Motor neuron (in vitro differentiated cells): ENCODE results near the gene FAM107B. TPM values are rescaled to one million over a fixed set of nuclear protein-coding genes. Genes with fewer than 3 reads are reported as not detected.
A peak's percentile ranks its signal among the peaks of the same experiment; 100 is the strongest.

Experiments
- ATAC-seq, 8 experiments: fragments of 200-7000 bp; cut with Tn5 transposase; replicated peaks in 6 of 8; 2 replicates each; pipeline ENCODE4 v1.8.0; 2021; ENCODE audit warnings: mild to moderate bottlenecking in 8 of 8, moderate library complexity in 8 of 8
- H3K27ac ChIP-seq, 2 donors: fragments of 250-450 bp; sonication (Bioruptor Pico); 2 replicates each; pipeline ENCODE4 v1.9.0; 2021; ENCODE audit warnings: antibody characterized with exemption in 2 of 2, mild to moderate bottlenecking in 2 of 2, moderate library complexity in 1 of 2
- H3K4me1 ChIP-seq, 2 donors: fragments of 250-450 bp; sonication (Bioruptor Pico); replicated peaks in 1 of 2; 2 replicates each; pipeline ENCODE4 v1.6.1; 2021; ENCODE audit warnings: antibody characterized with exemption in 2 of 2, mild to moderate bottlenecking in 2 of 2, moderate library complexity in 1 of 2
- H3K4me3 ChIP-seq, 5 donors: fragments of 250-450 bp; sonication (Bioruptor Pico); 2 replicates each; pipeline ENCODE4 v1.9.0; 2021; ENCODE audit warnings: antibody characterized with exemption in 5 of 5, mild to moderate bottlenecking in 5 of 5, moderate library complexity in 4 of 5
- WGBS, 10 experiments: fragments of 450-650 bp; shearing (Covaris generic); methylation state at CpG; one replicate each; pipeline ENCODE4 v1.0.0; 2022; 5-methylcytosine and 5-hydroxymethylcytosine counted together
- in situ Hi-C, 9 experiments: fragments of 400-800 bp; cut with MboI; loops; one replicate each; pipeline ENCODE4 v1.15.0; 2021; ENCODE audit warnings: low sequenced_read_pairs in 9 of 9, low pct_unique_long_range_greater_than_20kb in 2 of 9; ENCODE audit not compliant: unreplicated experiment in 9 of 9
- total RNA-seq, 8 experiments: library from RNA; unstranded; fragments of 300-600 nt; gene quantifications; 2 replicates each; pipeline versions ENCODE4 v1.2.3 to v1.2.4, GENCODE V29; 2022

FAM107B gene
- total RNA-seq, 8 experiments from 2014 or later, result 2.0 to 60.4 (median 25.4) TPM

- 50 to 100% (median 73%) methylated on average over 1 to 4 of the region's 4 CpGs; no CpG with 5 or more reads in 1 of the 10 experiments for WGBS, 10 experiments
- Histone ChIP-seq H3K4me3 (no peak overlapping the region), H3K27ac (no peak overlapping the region), H3K4me1 (peaks cover 22 to 38% of the 10 kb centered on the region in 2 donors)
- peak in 3 of 8 experiments; percentile 22 to 57 (median 27) for ATAC-seq
- in situ Hi-C loops, result no loop called here
These were observed 212.2 kb downstream of the FAM107B start for GRCh38 chr10:14562218-14563075.

GRCh38 chr10:14560791-14561765, 213.6 kb downstream of the FAM107B start:
- in situ Hi-C loops, result no loop called here
- ATAC-seq, result no peak
- WGBS, 10 experiments, result 77 to 100% (median 90%) methylated on average over 3 to 10 of the region's 15 CpGs; no CpG with 5 or more reads in 3 of the 10 experiments
- Histone ChIP-seq H3K27ac (no peak overlapping the region), H3K4me1 (peaks cover 24 to 52% of the 10 kb centered on the region in 2 donors), H3K4me3 (no peak overlapping the region)

- peak; percentile 28 to 85 (median 74) for ATAC-seq
- in situ Hi-C loops, result no loop called here
- WGBS, 10 experiments, result 58 to 100% (median 80%) methylated on average over 1 to 9 of the region's 9 CpGs; no CpG with 5 or more reads in 2 of the 10 experiments
- no peak overlapping the region for H3K4me3 ChIP-seq
- H3K4me1 ChIP-seq, result peaks cover 28 to 58% of the 10 kb centered on the region in 2 donors
- no peak overlapping the region for H3K27ac ChIP-seq
These were observed 214.4 kb downstream of the FAM107B start for GRCh38 chr10:14560274-14560673.

- in situ Hi-C loops, result no loop called here
- Histone ChIP-seq H3K4me3 (no peak overlapping the region), H3K4me1 (peaks cover 21 to 40% of the 10 kb centered on the region in 2 donors), H3K27ac (no peak overlapping the region)
- no peak for ATAC-seq
- WGBS, 10 experiments, result 82 to 100% (median 95%) methylated on average over 1 to 11 of the region's 12 CpGs; no CpG with 5 or more reads in 1 of the 10 experiments
These were observed 216.7 kb downstream of the FAM107B start for GRCh38 chr10:14558025-14558424.

- Histone ChIP-seq H3K4me3 (no peak overlapping the region), H3K4me1 (peaks cover 16 to 35% of the 10 kb centered on the region in 2 donors), H3K27ac (no peak overlapping the region)
- in situ Hi-C loops, result no loop called here
- ATAC-seq, result peak in 3 of 8 experiments; percentile 9 to 57 (median 23)
- whole genome bisulfite sequencing, 10 experiments, result 67 to 100% (median 88%) methylated on average over 1 to 4 of the region's 5 CpGs; no CpG with 5 or more reads in 3 of the 10 experiments
These were observed 217.1 kb downstream of the FAM107B start for GRCh38 chr10:14557567-14557966.

- H3K27ac ChIP-seq, result peak overlapping the region; percentile 1 to 2
These were observed 218.3 kb downstream of the FAM107B start for GRCh38 chr10:14556285-14556956.

GRCh38 chr10:14555807-14556206, 218.9 kb downstream of the FAM107B start:
- peak in 5 of 8 experiments; percentile 12 to 52 (median 44) for ATAC-seq
- H3K4me3 ChIP-seq, result no peak overlapping the region
- in situ Hi-C loops, result no loop called here
- WGBS, 10 experiments, result 40 to 100% (median 78%) methylated on average over 1 to 3 of the region's 4 CpGs; no CpG with 5 or more reads in 3 of the 10 experiments
- H3K4me1 ChIP-seq, result peaks cover 13 to 28% of the 10 kb centered on the region in 2 donors
- H3K27ac ChIP-seq, result peak overlapping the region; percentile 1 to 2

More at GRCh38 chr10:14556285-14556956, 218.3 kb downstream of the FAM107B start:
- peak; percentile 42 to 80 (median 67) for ATAC-seq
- in situ Hi-C loops, result no loop called here
- H3K4me1 ChIP-seq, result peaks cover 13 to 28% of the 10 kb centered on the region in 2 donors
- no peak overlapping the region for H3K4me3 ChIP-seq
- WGBS, 10 experiments, result 61 to 91% (median 76%) methylated on average over 1 to 4 of the region's 12 CpGs; no CpG with 5 or more reads in 4 of the 10 experiments

GRCh38 chr10:14554491-14555205, 220.0 kb downstream of the FAM107B start:
- no peak overlapping the region for H3K27ac ChIP-seq
- ATAC-seq, result no peak

GRCh38 chr10:14554091-14554490, 220.6 kb downstream of the FAM107B start:
- peaks cover 7 to 25% of the 10 kb centered on the region in 2 donors for H3K4me1 ChIP-seq
- no peak overlapping the region for H3K27ac ChIP-seq
- in situ Hi-C loops, result no loop called here
- ATAC-seq, result no peak
- no peak overlapping the region for H3K4me3 ChIP-seq
- 83 to 100% (median 91%) methylated on average over 1 to 3 of the region's 3 CpGs; no CpG with 5 or more reads in 4 of the 10 experiments for WGBS, 10 experiments

More at GRCh38 chr10:14554491-14555205, 220.0 kb downstream of the FAM107B start:
- H3K4me3 ChIP-seq, result no peak overlapping the region
- 75 to 100% (median 97%) methylated on average over 1 to 3 of the region's 3 CpGs; no CpG with 5 or more reads in 1 of the 10 experiments for WGBS, 10 experiments
- in situ Hi-C loops, result no loop called here
- peaks cover 7 to 25% of the 10 kb centered on the region in 2 donors for H3K4me1 ChIP-seq

- in situ Hi-C loops, result no loop called here
- H3K27ac ChIP-seq, result no peak overlapping the region
- WGBS, 10 experiments, result 60 to 100% (median 90%) methylated on average over 1 of the region's 1 CpG; no CpG with 5 or more reads in 4 of the 10 experiments
- ATAC-seq, result peak in 2 of 8 experiments; percentile 67 to 72
- H3K4me3 ChIP-seq, result no peak overlapping the region
- H3K4me1 ChIP-seq, result peaks cover 7 to 25% of the 10 kb centered on the region in 2 donors
These were observed 221.2 kb downstream of the FAM107B start for GRCh38 chr10:14553448-14553847.

GRCh38 chr10:14552015-14552414, 222.7 kb downstream of the FAM107B start:
- no peak for ATAC-seq
- Histone ChIP-seq H3K4me3 (no peak overlapping the region), H3K27ac (no peak overlapping the region), H3K4me1 (peaks cover 7 to 15% of the 10 kb centered on the region in 2 donors)
- in situ Hi-C loops, result no loop called here
- WGBS, 10 experiments, result 50 to 100% (median 95%) methylated on average over 1 to 4 of the region's 4 CpGs; no CpG with 5 or more reads in 1 of the 10 experiments
